Astrocyte (in vitro differentiated cells and primary cell): ENCODE results near the gene ETFB. TPM values are rescaled to one million over a fixed set of nuclear protein-coding genes. Genes with fewer than 3 reads are reported as not detected.

Experiments
- DNase-seq: peaks from one replicate; pipeline ENCODE4 v3.0.0-alpha.2; 2010; ENCODE audit warnings: low read depth
- FAIRE-seq: peaks from 2 replicates; lab custom pipeline; 2011; peaks lifted over from hg19 to GRCh38; lab: Jason Lieb, UNC
- H2AFZ ChIP-seq: 2 replicates; pipeline ENCODE4 v1.6.0; 2012; ENCODE audit warnings: low read depth, low read length, inconsistent platforms
- H3K27ac ChIP-seq: 2 replicates; pipeline ENCODE4 v1.5.1; 2011; ENCODE audit warnings: low read depth, low read length, inconsistent platforms
- H3K27me3 ChIP-seq: 2 replicates; pipeline ENCODE4 v1.6.0; 2011; ENCODE audit warnings: low read length, inconsistent platforms; ENCODE audit not compliant: insufficient read depth
- H3K36me3 ChIP-seq: 2 replicates; pipeline ENCODE4 v1.5.1; 2011; ENCODE audit warnings: low read length, inconsistent platforms; ENCODE audit not compliant: insufficient read depth
- H3K4me1 ChIP-seq: 2 replicates; pipeline ENCODE4 v1.5.1; 2011; ENCODE audit warnings: low read length, inconsistent platforms; ENCODE audit not compliant: insufficient read depth
- H3K4me2 ChIP-seq: 2 replicates; pipeline ENCODE4 v1.6.0; 2012; ENCODE audit warnings: low read length, inconsistent platforms
- H3K4me3 ChIP-seq: 2 replicates; pipeline ENCODE4 v1.5.1; 2011; ENCODE audit warnings: low read depth, mild to moderate bottlenecking, low read length, inconsistent platforms; ENCODE audit not compliant: insufficient read depth
- H3K79me2 ChIP-seq: 2 replicates; pipeline ENCODE4 v1.6.0; 2012; ENCODE audit warnings: mild to moderate bottlenecking, low read length, inconsistent platforms; ENCODE audit not compliant: insufficient read depth
- H3K9ac ChIP-seq: 2 replicates; pipeline ENCODE4 v1.6.0; 2012; ENCODE audit warnings: mild to moderate bottlenecking, low read length, inconsistent platforms
- H3K9me3 ChIP-seq: 2 replicates; pipeline ENCODE4 v1.5.1; 2012; ENCODE audit warnings: low read depth, mild to moderate bottlenecking, low read length, inconsistent platforms; ENCODE audit not compliant: insufficient read depth
- H4K20me1 ChIP-seq: 2 replicates; pipeline ENCODE4 v1.6.0; 2012; ENCODE audit warnings: low read length, inconsistent platforms; ENCODE audit not compliant: insufficient read depth
- H3K27ac Mint-ChIP-seq: one replicate; pipeline ENCODE4 v1.8.0; 2021; ENCODE audit warnings: mild to moderate bottlenecking, mixed read lengths; ENCODE audit not compliant: unreplicated experiment
- H3K27me3 Mint-ChIP-seq: one replicate; pipeline ENCODE4 v1.8.0; 2021; ENCODE audit warnings: low read depth, mixed read lengths; ENCODE audit not compliant: unreplicated experiment
- H3K36me3 Mint-ChIP-seq: one replicate; pipeline ENCODE4 v1.8.0; 2021; ENCODE audit warnings: low read depth, mixed read lengths; ENCODE audit not compliant: unreplicated experiment
- H3K4me1 Mint-ChIP-seq: one replicate; pipeline ENCODE4 v1.8.0; 2021; ENCODE audit warnings: low read depth, mixed read lengths; ENCODE audit not compliant: unreplicated experiment
- H3K4me3 Mint-ChIP-seq: one replicate; pipeline ENCODE4 v1.8.0; 2021; ENCODE audit warnings: mild to moderate bottlenecking, moderate library complexity, mixed read lengths; ENCODE audit not compliant: unreplicated experiment
- H3K9me3 Mint-ChIP-seq: one replicate; pipeline ENCODE4 v1.8.0; 2021; ENCODE audit warnings: mild to moderate bottlenecking, mixed read lengths; ENCODE audit not compliant: unreplicated experiment
- CTCF ChIP-seq: IDR thresholded peaks from 2 replicates; pipeline ENCODE4 v1.5.1; 2011; ENCODE audit warnings: low read depth, mild to moderate bottlenecking, inconsistent platforms, low read length, moderate library complexity; ENCODE audit not compliant: insufficient read depth
- EZH2 ChIP-seq: IDR thresholded peaks from 2 replicates; pipeline ENCODE4 v1.6.1; 2012; ENCODE audit warnings: mild to moderate bottlenecking, low read length, inconsistent platforms; ENCODE audit not compliant: insufficient read depth
- total RNA-seq: library from RNA; stranded (reverse); gene quantifications from 2 replicates; pipeline ENCODE4 v1.2.1, GENCODE V29; 2021

The ETFB gene
- total RNA-seq, 1 donor from 2014 or later, result 64.3 TPM

- Histone ChIP-seq H3K36me3 (no peaks in the 10 kb centered on the region), H3K4me1 (peaks cover 3% of the 10 kb centered on the region), H2AFZ (no peak overlapping the region), H3K4me3 (no peak overlapping the region), H3K4me2 (no peak overlapping the region), H3K27me3 (no peaks in the 10 kb centered on the region), H3K9me3 (no peaks in the 10 kb centered on the region), H3K79me2 (no peaks in the 10 kb centered on the region), H4K20me1 (no peaks in the 10 kb centered on the region), H3K27ac (no peak overlapping the region), H3K9ac (no peak overlapping the region)
- TF ChIP-seq CTCF, result no peak
- TF ChIP-seq EZH2, result no peak
- Mint-ChIP-seq H3K27ac (no peak overlapping the region), H3K4me3 (no peak overlapping the region), H3K27me3 (peaks cover 17% of the 10 kb centered on the region), H3K36me3 (peaks cover 15% of the 10 kb centered on the region), H3K4me1 (no peaks in the 10 kb centered on the region), H3K9me3 (no peaks in the 10 kb centered on the region)
- no peak for FAIRE-seq
- no peak for DNase-seq
Observed at GRCh38 chr19:51342631-51343569, 23.3 kb downstream of the ETFB start.

GRCh38 chr19:51341976-51342580 lies 24.1 kb downstream of the ETFB start, which contains the start of gene VSIG10L:
TSS of gene VSIG10L (minus strand) at chr19:51342139. CDS start at chr19:51342124, 15 bp downstream.
- Mint-ChIP-seq H3K4me1 (no peaks in the 10 kb centered on the region), H3K9me3 (no peaks in the 10 kb centered on the region), H3K4me3 (peak within 1 kb of the TSS; percentile 74), H3K27me3 (peaks cover 17% of the 10 kb centered on the region), H3K36me3 (peaks cover 10% of the 10 kb centered on the region), H3K27ac (no peak within 1 kb of the TSS)
- Histone ChIP-seq H3K4me3 (no peak within 1 kb of the TSS), H4K20me1 (no peaks in the 10 kb centered on the region), H3K27ac (no peak within 1 kb of the TSS), H3K36me3 (no peaks in the 10 kb centered on the region), H3K79me2 (no peaks in the 10 kb centered on the region), H3K4me1 (peaks cover 3% of the 10 kb centered on the region), H3K4me2 (no peak within 1 kb of the TSS), H3K9me3 (no peaks in the 10 kb centered on the region), H2AFZ (no peak within 1 kb of the TSS), H3K9ac (no peak within 1 kb of the TSS), H3K27me3 (no peaks in the 10 kb centered on the region)
- TF ChIP-seq CTCF, result no peak
- no peak for TF ChIP-seq EZH2
- FAIRE-seq (no peak), DNase-seq (no peak)
